HepG2 (cell line): ENCODE data around the gene MOAP1. TPM values are rescaled to one million over a fixed set of nuclear protein-coding genes. Genes with fewer than 3 reads are reported as not detected.

ENCODE experiments used
- ARID2 ChIP-seq: sonication (generic); formaldehyde crosslinking; IDR thresholded peaks from 2 replicates; pipeline ENCODE4 v1.8.1; 2022; ENCODE audit warnings: mild to moderate bottlenecking, missing genetic modification reagents, borderline replicate concordance
- ATF1 ChIP-seq: IDR thresholded peaks from 2 replicates; pipeline ENCODE4 v1.6.1; 2016; ENCODE audit warnings: mild to moderate bottlenecking, control low read depth
- ELF1 ChIP-seq: sonication (generic); formaldehyde crosslinking; IDR thresholded peaks from 2 replicates; pipeline ENCODE4 v1.4.0; 2020; ENCODE audit warnings: missing genetic modification reagents
- NCOA2 ChIP-seq: sonication (generic); formaldehyde crosslinking; IDR thresholded peaks from 2 replicates; pipeline ENCODE4 v1.8.0; 2022; ENCODE audit warnings: inconsistent platforms
- NFIC ChIP-seq: IDR thresholded peaks from 2 replicates; pipeline ENCODE4 v1.6.1; 2012; ENCODE audit warnings: mild to moderate bottlenecking, low read length, inconsistent platforms
- SMYD3 ChIP-seq: sonication (generic); formaldehyde crosslinking; IDR thresholded peaks from 2 replicates; pipeline ENCODE4 v1.8.1; 2023; ENCODE audit warnings: mild to moderate bottlenecking, missing genetic modification reagents
- ZNF234 ChIP-seq: sonication (generic); formaldehyde crosslinking; conservative IDR thresholded peaks from 2 replicates; pipeline ENCODE4 v1.5.1; 2020; ENCODE audit warnings: mild to moderate bottlenecking, missing genetic modification reagents
- ZNF501 ChIP-seq: sonication (generic); formaldehyde crosslinking; IDR thresholded peaks from 2 replicates; pipeline ENCODE4 v1.5.1; 2020; ENCODE audit warnings: mild to moderate bottlenecking, moderate library complexity, missing genetic modification reagents
- ZNF766 ChIP-seq: sonication (generic); formaldehyde crosslinking; IDR thresholded peaks from 2 replicates; pipeline ENCODE4 v1.5.0; 2020; ENCODE audit warnings: missing genetic modification reagents, borderline replicate concordance
- ZNF773 ChIP-seq: sonication (generic); formaldehyde crosslinking; IDR thresholded peaks from 2 replicates; pipeline ENCODE4 v1.4.0; 2020; ENCODE audit warnings: missing genetic modification reagents, borderline replicate concordance
- ZNF891 ChIP-seq: sonication (generic); formaldehyde crosslinking; IDR thresholded peaks from 2 replicates; pipeline ENCODE4 v1.5.0; 2020; ENCODE audit warnings: mild to moderate bottlenecking, missing genetic modification reagents
- polyA plus RNA-seq, 8 experiments: library from polyadenylated mRNA; depleted of rRNA in 3 of 8; stranded (reverse) in 7 of 8; unstranded in 1 of 8; fragments of >200 nt; fragmentation: Illumina TruSeq in 4 of 8; extraction: Trizol in 4 of 8; gene quantifications; 2 replicates each; pipeline versions ENCODE4 v1.2.1 to v1.2.3, GENCODE V29; 2011 to 2016; ENCODE audit warnings: low read depth in 4 of 8, missing spikeins in 1 of 8, mixed read lengths in 1 of 8; ENCODE audit not compliant: insufficient read depth in 1 of 8
- total RNA-seq, 5 experiments: library from RNA; depleted of rRNA; stranded (reverse); fragments of >200 nt; fragmentation: Illumina TruSeq; extraction: Trizol; gene quantifications; 2 replicates each; pipeline ENCODE4 v1.2.3, GENCODE V29; 2016; ENCODE audit warnings: low read depth in 1 of 5
- TF ChIP-seq, protein P1 (sequence below): sonication (generic); formaldehyde crosslinking; IDR thresholded peaks from 2 replicates; pipeline ENCODE4 v1.5.0; 2020; ENCODE audit warnings: missing genetic modification reagents, mild to moderate bottlenecking, borderline replicate concordance
- TF ChIP-seq, protein P2 (sequence below), 2 experiments: sonication (generic) in 1 of 2; formaldehyde crosslinking in 1 of 2; IDR thresholded peaks; 2 replicates each; pipeline versions ENCODE4 v1.4.0 to v1.6.1; 2016 to 2020; ENCODE audit warnings: borderline replicate concordance in 1 of 2, low read depth in 1 of 2, mild to moderate bottlenecking in 1 of 2, missing genetic modification reagents in 1 of 2
- TF ChIP-seq, protein P3 (sequence below): sonication (generic); formaldehyde crosslinking; IDR thresholded peaks from 2 replicates; pipeline ENCODE4 v1.5.0; 2020; ENCODE audit warnings: mild to moderate bottlenecking, missing genetic modification reagents, borderline replicate concordance

Gene MOAP1
- total and polyA plus RNA-seq, 2 of the 13 experiments (the other 11 are each of a cell fraction or from before 2014, with no cell fraction given): 14.6 to 47.0 TPM

DNA sequence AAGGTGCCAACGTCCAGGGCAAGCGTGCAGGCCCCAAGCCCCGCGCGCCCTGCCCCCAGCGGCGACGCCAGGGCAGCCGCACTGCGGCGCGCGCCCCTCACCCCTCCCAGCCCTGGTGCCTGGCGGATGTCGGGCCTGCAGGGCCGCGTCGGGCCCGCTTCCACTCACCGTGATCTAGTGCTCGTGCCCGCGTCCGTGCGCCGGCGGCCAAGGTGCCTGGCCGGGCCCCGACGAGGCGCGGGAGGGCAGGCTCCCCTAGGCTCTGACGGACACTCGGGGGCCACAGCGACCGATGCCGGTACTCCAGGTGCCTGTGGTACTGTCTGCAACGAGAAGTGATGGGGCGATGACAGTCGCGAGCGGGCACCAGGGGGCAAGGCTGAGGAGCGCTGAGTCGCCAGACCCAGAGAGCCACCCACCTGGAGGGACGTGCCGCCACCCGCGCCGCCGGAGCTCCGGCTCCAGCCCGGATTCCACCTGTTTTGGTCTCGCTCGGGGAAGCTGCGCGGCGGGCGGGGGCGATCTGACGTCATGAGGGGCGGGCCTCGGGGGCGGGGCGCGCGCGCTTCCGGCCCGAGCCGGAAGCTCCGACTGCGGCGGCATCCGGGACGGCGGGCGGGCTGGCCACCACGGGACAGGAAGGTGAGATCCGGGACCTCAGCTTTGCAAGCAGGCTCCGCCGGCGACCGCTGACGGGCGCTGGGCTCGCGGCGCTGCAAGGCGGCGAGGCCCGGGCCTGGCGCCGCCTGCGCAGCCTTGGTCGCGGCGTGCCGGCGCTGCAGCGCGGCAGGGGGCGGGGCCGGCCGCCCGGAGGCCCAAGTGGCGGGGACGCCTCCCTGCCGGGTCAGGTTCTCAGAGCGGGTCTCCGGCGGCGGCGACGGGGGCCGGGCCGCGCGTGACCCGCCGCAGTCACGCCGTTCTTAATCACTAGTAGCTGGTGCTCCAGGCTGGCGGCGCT, at the start of gene MOAP1, which contains the start of gene LYSET (continued):
- TF ChIP-seq, protein P1, sequence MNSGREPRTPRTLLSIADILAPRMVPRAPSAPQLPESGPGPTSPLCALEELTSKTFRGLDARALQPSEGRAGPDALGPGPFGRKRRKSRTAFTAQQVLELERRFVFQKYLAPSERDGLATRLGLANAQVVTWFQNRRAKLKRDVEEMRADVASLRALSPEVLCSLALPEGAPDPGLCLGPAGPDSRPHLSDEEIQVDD (CRISPR knock-in tag): peak; percentile 46; the same call in 1 of the 2 replicates
- TF ChIP-seq ELF1 (CRISPR knock-in tag) (0 out of 2 replicates have a peak, but pooled peaks have one; percentile 7), ZNF766 (peak; percentile 82; the same call in 1 of the 2 replicates), ZNF773 (CRISPR knock-in tag) (peak; percentile 46; the same call in 1 of the 2 replicates), ZNF501 (CRISPR knock-in tag) (peak; percentile 66), ARID2 (CRISPR knock-in tag) (no peak), ATF1 (CRISPR knock-in tag) (no peak), SMYD3 (CRISPR knock-in tag) (no peak), NCOA2 (CRISPR knock-in tag) (no peak), ZNF234 (CRISPR knock-in tag) (no peak), ZNF891 (CRISPR knock-in tag) (peak; percentile 79; the same call in 1 of the 2 replicates), NFIC (no peak)
- TF ChIP-seq, protein P2, sequence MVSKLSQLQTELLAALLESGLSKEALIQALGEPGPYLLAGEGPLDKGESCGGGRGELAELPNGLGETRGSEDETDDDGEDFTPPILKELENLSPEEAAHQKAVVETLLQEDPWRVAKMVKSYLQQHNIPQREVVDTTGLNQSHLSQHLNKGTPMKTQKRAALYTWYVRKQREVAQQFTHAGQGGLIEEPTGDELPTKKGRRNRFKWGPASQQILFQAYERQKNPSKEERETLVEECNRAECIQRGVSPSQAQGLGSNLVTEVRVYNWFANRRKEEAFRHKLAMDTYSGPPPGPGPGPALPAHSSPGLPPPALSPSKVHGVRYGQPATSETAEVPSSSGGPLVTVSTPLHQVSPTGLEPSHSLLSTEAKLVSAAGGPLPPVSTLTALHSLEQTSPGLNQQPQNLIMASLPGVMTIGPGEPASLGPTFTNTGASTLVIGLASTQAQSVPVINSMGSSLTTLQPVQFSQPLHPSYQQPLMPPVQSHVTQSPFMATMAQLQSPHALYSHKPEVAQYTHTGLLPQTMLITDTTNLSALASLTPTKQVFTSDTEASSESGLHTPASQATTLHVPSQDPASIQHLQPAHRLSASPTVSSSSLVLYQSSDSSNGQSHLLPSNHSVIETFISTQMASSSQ (IDR thresholded peaks at IDR 0.05; ENCODE audit: low read depth): no peak
- TF ChIP-seq, protein P2 (CRISPR knock-in tag; IDR thresholded peaks at IDR 0.05; ENCODE audit: borderline replicate concordance): peak; percentile 38; the same call in 1 of the 2 replicates
- TF ChIP-seq, protein P3, sequence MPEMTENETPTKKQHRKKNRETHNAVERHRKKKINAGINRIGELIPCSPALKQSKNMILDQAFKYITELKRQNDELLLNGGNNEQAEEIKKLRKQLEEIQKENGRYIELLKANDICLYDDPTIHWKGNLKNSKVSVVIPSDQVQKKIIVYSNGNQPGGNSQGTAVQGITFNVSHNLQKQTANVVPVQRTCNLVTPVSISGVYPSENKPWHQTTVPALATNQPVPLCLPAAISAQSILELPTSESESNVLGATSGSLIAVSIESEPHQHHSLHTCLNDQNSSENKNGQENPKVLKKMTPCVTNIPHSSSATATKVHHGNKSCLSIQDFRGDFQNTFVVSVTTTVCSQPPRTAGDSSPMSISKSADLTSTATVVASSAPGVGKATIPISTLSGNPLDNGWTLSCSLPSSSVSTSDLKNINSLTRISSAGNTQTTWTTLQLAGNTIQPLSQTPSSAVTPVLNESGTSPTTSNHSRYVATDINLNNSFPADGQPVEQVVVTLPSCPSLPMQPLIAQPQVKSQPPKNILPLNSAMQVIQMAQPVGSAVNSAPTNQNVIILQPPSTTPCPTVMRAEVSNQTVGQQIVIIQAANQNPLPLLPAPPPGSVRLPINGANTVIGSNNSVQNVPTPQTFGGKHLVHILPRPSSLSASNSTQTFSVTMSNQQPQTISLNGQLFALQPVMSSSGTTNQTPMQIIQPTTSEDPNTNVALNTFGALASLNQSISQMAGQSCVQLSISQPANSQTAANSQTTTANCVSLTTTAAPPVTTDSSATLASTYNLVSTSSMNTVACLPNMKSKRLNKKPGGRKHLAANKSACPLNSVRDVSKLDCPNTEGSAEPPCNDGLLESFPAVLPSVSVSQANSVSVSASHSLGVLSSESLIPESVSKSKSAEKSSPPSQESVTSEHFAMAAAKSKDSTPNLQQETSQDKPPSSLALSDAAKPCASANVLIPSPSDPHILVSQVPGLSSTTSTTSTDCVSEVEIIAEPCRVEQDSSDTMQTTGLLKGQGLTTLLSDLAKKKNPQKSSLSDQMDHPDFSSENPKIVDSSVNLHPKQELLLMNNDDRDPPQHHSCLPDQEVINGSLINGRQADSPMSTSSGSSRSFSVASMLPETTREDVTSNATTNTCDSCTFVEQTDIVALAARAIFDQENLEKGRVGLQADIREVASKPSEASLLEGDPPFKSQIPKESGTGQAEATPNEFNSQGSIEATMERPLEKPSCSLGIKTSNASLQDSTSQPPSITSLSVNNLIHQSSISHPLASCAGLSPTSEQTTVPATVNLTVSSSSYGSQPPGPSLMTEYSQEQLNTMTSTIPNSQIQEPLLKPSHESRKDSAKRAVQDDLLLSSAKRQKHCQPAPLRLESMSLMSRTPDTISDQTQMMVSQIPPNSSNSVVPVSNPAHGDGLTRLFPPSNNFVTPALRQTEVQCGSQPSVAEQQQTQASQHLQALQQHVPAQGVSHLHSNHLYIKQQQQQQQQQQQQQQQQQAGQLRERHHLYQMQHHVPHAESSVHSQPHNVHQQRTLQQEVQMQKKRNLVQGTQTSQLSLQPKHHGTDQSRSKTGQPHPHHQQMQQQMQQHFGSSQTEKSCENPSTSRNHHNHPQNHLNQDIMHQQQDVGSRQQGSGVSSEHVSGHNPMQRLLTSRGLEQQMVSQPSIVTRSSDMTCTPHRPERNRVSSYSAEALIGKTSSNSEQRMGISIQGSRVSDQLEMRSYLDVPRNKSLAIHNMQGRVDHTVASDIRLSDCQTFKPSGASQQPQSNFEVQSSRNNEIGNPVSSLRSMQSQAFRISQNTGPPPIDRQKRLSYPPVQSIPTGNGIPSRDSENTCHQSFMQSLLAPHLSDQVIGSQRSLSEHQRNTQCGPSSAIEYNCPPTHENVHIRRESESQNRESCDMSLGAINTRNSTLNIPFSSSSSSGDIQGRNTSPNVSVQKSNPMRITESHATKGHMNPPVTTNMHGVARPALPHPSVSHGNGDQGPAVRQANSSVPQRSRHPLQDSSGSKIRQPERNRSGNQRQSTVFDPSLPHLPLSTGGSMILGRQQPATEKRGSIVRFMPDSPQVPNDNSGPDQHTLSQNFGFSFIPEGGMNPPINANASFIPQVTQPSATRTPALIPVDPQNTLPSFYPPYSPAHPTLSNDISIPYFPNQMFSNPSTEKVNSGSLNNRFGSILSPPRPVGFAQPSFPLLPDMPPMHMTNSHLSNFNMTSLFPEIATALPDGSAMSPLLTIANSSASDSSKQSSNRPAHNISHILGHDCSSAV: no peak
